HG02610 (cell line): ENCODE results near the gene ORC4.

Experiments used
- ATAC-seq: cut with Tn5 transposase; IDR thresholded peaks from one replicate; pipeline ENCODE4 v1.9.1; 2021; ENCODE audit warnings: mild to moderate bottlenecking, moderate library complexity; ENCODE audit not compliant: unreplicated experiment

The ORC4 gene

DNA sequence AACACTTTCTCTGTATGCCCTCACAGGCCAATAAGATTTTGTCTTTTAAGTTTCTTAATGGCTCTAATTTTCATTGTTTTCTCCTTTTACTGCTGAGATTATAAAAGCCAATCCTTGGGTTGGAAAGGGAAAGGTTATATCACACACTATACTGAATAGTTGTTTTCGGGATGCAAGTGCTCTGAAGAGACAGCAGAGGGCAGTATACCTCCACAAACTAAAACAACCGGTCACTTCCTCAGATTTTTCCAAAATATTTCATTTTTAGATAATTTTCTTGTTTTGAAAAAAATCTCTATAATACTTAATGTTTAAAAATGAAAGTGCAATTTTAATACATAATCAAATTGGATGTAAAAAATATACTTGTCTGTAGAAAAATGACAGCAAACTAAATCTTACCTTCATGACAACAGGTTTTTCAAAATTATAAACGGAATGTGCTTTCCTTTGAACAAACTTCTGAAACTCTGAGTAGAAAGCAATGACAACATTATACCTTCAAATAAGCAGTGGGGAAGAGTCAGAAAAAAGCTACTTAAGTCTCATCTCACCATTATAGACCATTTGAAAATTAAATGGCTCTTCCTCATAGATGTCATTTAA is 82.7 kb downstream of the ORC4 start:
- ATAC-seq = no peak

DNA sequence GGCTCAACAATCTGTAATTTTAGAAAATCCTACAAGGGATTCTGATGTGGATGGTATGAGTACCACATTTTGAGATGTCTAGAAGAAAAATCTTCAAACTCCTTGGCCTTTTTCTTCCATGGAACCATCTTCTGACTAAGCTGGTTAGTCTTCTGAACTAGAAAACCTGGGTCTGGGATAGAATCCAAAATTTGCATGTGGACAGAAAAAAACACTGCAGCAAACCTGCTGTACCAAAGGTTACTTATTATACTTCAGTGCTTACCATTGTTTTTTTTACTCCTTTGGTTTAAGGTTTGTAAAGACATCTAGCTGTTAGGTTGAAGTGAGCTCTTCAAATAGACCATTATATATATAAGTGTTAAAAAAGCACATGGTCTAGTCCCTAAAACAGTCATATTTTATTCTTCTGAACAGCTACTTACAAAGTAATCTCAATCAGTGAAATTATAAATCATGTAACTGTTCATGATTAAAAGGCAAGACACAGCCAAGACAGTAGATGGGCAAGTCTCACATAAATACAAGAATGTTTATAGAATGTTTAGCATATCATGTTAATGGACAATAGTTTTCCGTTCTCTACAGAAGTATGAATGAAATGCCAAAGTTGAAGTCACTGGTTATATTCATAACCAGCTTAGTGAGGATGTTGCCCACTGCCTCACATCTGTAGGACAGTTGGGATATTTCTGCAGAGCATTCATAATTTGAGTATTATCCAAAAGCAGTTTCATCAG is 85.5 kb downstream of the ORC4 start:
- ATAC-seq = no peak

DNA sequence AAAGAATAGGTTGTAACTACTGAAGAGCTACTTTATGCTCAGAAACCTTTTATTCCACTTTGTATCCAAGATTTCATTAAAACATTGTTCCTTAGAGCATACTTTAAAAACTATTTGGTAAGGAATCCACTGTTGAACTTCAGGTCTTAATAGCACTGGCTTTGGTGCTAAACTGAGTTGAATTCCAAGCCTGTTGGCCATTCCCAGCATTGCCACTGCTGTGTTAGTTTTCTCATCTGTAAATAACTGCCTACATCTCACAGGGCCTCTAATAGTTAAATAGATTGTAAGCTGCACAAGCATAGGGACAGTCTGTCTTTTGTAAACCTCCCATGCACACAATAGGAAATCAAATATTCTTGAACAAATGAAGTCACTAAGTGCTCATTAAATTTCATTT is 86.6 kb downstream of the ORC4 start:
- no peak for ATAC-seq

DNA sequence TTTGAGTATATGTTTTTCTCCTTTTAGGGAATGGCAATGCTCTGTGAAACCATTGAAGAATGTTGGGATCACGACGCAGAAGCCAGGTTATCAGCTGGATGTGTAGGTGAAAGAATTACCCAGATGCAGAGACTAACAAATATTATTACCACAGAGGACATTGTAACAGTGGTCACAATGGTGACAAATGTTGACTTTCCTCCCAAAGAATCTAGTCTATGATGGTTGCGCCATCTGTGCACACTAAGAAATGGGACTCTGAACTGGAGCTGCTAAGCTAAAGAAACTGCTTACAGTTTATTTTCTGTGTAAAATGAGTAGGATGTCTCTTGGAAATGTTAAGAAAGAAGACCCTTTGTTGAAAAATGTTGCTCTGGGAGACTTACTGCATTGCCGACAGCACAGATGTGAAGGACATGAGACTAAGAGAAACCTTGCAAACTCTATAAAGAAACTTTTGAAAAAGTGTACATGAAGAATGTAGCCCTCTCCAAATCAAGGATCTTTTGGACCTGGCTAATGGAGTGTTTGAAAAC is 93.4 kb downstream of the ORC4 start:
- no peak for ATAC-seq

DNA sequence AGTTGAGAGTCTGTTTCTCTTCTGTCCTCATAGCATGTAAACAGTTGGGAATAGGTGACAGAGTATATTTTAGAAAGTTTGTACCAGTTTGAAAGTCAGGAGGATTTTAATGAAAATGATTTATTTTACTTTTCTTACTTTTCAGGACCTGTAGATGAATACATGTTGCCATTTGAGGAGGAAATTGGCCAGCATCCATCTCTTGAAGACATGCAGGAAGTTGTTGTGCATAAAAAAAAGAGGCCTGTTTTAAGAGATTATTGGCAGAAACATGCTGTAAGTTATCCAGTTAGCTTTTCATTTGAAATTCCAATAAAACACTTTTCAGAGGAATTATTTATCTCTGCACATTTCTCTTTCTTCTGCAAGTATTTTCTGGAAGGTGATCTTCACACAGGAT is 94.7 kb downstream of the ORC4 start:
- ATAC-seq = no peak

DNA sequence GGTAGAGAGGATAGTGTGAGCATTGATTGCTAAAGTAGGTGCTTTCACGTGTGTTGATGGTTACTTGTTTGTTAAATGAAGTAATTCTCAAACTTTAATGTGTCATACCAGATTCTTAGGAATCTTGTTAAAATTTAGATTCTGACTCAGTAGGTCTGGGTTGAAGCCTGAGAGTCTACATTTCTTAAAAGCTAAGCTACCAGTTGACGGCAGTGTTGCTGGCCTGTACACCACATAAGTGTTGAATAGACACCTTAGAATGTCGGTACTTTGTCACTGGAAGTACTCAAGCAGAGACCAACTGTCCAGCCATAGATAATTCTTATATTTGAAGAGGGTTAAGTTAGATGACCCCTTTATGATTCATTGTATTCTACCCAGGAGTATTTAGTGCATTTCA is 95.9 kb downstream of the ORC4 start:
- ATAC-seq = no peak

DNA sequence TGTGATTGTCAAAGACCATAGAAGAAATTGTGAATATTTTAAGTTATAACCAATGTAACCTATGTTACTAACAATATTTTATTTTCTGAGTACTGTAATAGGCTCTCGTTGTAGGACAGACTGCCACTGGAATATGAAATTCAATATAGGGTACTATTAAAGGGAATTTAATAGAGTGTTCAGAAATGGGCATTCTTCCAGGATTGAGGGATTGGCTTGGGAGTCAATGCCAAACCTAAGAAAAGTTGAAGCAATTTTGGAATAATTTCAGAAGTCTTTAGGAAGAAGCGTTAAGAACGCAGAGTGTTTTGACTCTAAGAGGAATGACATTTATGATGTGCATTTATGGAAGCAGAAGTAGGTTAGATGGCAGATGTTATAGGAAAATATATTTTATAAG is 96.7 kb downstream of the ORC4 start:
- ATAC-seq = no peak

DNA sequence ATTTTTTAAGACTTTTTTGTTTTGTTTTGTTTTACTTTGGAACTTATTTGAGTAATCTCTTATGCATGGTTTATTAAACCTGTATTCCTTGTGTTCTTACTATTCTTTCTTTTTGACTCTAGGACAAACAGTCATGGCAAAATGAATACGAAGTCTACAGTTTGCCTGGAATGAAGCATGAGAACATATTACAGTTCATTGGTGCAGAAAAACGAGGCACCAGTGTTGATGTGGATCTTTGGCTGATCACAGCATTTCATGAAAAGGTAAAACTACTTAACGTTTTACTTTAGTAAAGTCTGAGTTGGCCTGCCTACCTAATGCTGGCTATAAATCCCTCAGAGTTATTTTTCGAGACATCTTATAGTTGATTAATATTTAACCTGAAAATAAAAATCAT is 103.4 kb downstream of the ORC4 start:
- ATAC-seq = no peak

DNA sequence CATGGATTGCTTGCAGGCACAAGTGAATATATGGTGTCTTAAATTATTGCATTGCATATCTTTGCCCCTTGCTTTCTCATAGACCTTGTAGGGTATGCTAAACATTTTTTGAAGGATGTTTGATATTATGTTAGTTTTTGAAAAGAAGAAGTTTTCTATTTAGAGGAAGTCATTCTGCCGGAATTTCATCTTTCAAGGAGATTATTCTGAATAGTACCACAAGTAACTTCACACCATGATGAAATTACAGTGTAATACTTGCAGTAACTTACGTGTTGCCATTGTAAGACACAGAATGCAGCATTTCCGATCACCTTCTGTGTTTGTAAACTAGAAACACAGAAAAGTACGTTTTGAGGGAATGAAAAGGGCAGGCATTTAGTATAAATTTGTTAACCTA is 103.8 kb downstream of the ORC4 start:
- ATAC-seq = no peak

DNA sequence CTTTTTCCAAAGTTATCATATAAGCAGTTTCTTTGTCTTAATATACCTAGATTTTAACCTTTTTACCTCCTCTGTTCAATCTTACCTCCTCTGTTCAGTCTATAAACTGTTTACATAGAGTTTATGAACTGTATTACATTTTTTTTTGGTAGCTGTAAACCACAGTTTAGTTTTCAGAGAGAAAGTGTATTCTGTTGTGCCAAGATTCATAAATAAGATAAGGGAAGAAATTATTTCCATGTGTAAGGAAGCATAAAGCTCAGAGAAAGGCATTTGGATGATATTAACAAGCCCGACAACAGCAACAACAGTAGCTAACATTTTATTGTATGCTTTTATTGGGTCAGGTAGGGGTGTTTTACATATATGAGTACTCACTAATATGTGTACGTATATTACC is 104.5 kb downstream of the ORC4 start:
- no peak for ATAC-seq

DNA sequence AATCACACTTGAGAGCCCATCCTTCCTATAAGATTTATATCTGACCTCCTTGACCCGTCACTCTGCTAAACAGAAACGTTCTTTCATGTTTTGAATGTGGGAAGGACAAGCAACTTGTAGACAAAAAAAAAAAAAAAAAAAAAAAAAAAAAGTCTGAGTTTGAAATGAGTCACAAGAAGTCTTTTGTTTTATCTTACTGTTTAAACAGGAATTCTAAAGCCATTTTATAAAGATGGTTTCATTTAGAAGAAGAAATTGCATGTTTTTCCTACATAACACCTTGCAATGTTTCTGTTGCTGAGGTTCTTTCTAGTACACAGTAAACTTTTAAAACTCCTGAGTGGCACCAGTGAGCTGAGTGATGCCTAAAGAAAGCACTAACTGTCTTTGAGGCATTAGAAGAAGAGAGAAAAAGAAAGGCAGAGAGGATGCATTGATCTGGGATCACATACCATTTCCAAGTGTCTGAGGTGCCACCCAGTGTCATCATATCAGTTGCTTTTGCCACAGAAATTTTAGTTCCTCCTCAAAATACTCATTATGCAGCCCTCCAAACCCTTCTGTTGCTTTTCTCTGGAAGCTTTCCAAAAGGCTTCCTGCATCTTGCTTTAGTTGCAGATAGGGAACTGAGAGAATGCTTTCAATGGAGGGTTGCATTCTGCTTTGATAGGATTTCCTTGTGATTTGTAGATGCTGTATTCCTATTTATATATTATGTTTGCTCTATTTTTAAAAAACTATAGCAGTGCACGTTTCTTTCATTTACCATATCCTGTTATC is 106.6 kb downstream of the ORC4 start:
- ATAC-seq = no peak

DNA sequence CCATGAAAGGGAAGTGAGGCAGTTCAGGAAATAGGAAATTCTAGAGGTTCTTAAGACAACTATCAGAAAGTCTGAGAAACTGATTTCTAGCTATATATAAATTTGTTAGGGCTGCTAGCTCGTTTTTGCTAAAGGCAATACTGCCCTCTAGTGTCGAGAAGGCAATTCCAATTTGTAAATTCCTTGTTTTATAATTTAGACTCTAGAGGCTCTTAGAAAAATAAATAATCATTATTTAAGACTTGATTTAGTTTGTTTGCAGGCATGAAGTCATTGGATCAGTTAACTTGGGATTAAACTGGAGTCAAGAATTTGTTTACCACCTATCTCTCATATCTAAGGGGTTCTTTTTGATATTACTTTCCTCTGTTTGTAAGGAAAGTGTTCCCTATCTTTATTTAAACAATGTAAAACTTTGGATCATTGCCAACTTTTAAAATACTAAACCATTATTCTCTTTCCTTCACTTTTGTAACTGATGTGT is 109.5 kb downstream of the ORC4 start:
- no peak for ATAC-seq

DNA sequence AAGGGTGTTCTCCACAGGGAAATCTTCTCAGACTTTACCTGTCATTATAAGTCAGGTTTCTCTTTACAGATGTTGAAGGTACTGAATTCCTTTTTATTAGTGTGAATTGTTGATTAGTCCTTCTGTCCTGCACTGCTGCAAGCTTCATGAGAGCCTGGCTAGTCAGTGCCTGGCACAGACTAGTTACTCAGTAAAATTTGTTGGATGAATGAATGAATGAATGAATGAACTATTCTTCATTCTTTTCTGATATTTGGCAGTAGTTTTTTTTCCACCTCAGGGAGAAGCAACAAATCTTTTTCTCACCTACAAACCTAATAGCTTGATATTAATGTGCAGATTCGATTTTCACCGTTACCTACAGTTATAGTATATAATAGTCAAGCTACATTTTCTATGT is 111.4 kb downstream of the ORC4 start:
- ATAC-seq = no peak

DNA sequence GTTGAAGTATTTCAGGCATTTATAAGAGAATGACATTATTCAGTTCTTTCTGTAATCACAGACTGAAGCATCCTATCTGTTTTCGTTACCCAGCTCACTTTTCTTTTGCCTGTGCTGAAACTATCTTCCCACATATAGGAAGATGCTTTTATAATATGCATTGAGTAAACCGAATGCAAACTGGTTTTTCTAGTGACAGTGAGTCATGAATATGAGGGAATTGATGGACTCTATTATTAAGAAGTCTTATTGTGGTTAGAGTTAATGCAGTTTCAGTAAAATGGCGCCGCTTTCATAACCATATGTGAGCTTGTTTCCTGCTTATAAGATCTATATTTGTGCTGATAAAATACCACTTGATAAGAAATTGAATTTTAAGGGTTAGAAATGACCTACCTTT is 116.5 kb downstream of the ORC4 start:
- ATAC-seq = no peak

DNA sequence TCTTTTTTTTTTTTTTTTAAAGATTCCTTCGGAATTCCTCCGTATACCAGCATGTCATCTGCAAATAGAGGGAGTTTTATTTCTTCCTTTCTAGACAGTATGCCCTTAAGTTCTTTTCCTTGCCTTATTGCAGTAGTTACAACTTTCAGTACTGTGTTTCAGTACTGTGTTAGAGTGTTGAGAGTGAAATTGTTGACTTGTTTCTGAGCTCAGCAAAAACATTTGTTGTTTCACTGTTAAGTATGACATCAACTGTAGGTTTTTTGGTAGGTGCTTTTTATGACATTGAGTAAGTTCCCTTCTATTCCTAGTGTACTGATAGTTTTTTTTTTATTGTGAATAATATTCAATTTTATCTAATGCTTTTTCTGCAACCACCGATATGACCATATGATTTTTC is 131.9 kb downstream of the ORC4 start:
- no peak for ATAC-seq

DNA sequence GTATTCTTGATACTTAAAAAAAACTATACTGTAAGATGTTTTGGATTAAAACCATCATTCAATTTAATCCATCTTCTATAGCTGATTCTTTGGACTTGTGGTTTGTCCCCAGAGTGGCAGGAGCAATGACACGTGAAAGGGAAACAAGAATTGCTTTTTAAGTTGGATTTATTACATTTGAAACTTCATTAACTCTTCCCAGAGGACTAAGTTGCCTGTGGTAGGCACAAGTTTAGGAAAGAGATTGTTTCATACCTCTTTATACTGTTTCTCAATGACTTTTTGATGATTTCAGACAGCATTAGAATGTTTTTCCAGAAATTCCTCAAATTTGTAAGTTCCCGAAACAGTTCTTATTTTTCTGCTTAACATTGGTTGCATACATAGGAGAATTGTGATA is 134.4 kb downstream of the ORC4 start:
- ATAC-seq = no peak

DNA sequence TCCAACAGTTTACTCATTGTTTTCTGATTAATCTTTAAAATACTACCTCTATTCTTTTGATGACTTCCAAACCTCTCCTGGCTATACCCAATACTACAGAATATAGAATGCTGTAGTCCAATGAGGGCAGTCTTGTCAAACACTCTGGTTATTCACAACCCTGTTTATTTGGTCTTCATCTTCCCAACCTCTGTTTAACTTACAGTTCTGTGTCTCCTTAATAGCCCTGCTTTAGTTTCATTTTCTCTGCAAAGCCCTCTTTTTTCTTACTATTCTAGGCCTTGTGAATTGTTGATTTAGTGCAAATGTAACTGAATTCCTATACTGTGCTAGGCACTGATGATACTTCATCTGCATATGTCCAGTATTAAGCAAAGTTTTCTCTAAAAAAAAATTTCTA is 135.7 kb downstream of the ORC4 start:
- no peak for ATAC-seq

DNA sequence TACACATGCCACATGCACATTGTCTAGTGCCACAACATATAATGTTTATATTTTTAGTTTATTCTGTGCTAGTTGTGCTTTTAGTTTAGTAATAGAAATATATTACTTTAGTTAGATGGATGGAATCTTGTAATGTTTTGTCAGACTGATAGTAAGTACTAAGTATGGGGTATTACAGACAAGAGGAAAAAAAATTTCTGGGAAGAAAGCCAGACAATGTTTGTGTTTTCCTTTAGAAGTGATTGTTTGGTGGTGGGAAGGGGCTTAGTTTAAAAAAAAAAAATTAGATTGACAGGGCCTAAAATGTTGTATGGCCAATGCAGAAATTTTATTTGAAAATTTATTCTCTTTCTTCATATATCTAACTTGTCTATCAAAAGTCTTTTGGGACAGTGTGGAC is 137.9 kb downstream of the ORC4 start:
- no peak for ATAC-seq
